Retinal pigment epithelial cell (primary cell): ENCODE measurements around the gene SF3B2.
"Not testable (repeated sequence)": the region's sequence is repeated elsewhere in the genome, so short reads cannot be mapped to it uniquely, and the experiment has no call there.

Experiments used
- DNase-seq: peaks from one replicate; pipeline ENCODE4 v3.0.0-alpha.2; 2010; ENCODE audit warnings: low read depth
- H3K4me3 ChIP-seq: 2 replicates; pipeline ENCODE4 v1.5.1; 2011; ENCODE audit warnings: mild to moderate bottlenecking, low read length, control low read depth, moderate library complexity
- TF ChIP-seq, protein P1 (sequence below): conservative IDR thresholded peaks from 2 replicates; pipeline ENCODE4 v1.5.1; 2011; ENCODE audit warnings: low read depth, low read length, control low read depth, inconsistent platforms

The SF3B2 gene

GRCh38 chr11:66075273-66075672, 23.1 kb downstream of the SF3B2 start:
- no peak overlapping the region for H3K4me3 ChIP-seq
- DNase-seq, result no peak
- TF ChIP-seq, protein P1, sequence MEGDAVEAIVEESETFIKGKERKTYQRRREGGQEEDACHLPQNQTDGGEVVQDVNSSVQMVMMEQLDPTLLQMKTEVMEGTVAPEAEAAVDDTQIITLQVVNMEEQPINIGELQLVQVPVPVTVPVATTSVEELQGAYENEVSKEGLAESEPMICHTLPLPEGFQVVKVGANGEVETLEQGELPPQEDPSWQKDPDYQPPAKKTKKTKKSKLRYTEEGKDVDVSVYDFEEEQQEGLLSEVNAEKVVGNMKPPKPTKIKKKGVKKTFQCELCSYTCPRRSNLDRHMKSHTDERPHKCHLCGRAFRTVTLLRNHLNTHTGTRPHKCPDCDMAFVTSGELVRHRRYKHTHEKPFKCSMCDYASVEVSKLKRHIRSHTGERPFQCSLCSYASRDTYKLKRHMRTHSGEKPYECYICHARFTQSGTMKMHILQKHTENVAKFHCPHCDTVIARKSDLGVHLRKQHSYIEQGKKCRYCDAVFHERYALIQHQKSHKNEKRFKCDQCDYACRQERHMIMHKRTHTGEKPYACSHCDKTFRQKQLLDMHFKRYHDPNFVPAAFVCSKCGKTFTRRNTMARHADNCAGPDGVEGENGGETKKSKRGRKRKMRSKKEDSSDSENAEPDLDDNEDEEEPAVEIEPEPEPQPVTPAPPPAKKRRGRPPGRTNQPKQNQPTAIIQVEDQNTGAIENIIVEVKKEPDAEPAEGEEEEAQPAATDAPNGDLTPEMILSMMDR, result no peak

DNA sequence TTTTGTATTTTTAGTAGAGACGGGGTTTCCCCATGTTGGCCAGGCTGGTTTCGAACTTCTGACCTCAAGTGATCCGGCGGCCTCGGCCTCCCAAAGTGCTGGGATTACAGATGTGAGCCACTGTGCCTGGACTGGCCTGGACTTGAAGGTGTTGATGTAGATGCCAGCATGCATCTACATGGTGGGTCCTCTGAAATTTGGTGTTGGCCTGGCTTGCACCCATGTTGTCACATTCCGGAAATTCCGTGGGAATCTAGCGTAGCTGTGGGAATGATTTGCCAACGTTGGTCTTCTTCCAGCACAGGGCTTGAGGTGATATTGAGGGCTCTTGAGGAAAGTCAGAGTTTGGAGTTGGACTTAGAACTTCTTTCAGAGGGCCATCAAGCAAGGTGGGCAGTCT, 24.4 kb downstream of the SF3B2 start:
- H3K4me3 ChIP-seq, result no peak overlapping the region
- DNase-seq, result no peak
- TF ChIP-seq, protein P1, result no peak

DNA sequence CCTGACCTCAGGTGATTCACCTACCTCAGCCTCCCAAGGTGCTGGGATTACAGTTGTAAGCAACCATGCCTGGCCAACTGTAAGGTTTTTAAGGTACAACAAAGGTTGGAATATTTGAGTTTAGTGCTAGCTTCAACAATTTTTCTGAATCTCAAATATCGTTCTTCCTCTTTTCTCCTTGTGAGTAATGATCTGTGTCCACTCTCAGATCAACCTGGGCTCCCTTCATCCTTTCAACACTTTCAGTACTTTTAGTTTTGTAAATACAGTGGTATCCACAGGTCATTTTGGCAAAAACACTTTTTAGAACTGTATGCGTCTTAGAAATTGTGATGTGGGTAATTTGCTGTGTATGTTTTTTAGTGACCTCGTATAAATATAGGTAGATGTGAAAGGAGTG, 25.8 kb downstream of the SF3B2 start:
- DNase-seq, result no peak
- TF ChIP-seq, protein P1, result no peak
- H3K4me3 ChIP-seq, result no peak overlapping the region

GRCh38 chr11:66078949-66079348, 26.8 kb downstream of the SF3B2 start:
- not testable (repeated sequence) for H3K4me3 ChIP-seq, DNase-seq

DNA sequence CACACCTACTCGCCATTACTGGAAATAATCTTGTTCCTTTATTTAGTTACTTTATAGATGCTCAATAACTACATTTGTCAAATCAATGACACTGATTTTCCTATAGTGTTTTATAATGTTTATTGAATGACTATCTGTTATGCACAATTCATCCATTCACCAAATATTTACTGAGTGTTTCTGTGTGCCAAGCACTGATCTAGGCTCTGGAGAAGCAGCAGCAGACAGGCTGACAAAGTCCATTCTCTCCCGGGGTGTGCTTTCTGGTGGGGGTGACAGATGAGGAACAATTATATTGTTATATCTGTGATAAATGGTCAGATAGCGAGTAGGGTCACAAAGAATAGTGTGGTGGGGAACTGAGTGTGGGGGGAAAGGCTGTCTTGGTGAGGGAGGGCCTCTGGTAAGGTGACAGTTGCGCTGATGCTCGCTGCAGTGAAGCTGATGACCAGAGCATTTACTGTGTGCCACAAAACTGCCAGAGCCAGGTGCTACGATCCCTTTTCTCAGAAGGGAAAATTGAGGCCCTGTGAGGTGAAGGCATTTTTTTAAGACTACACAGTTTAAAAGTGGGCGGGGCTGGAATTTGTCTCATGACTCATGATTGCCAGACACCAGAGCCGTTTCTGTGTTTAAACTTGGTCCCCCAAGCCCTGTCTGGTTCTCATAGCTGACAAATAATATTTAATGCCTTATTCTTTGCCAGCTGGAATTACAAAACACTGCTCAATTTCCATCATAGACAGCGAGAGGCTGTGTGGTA, 28.1 kb downstream of the SF3B2 start:
- TF ChIP-seq, protein P1, result no peak
- no peak overlapping the region for H3K4me3 ChIP-seq
- DNase-seq, result no peak

GRCh38 chr11:66081505-66081904, 29.3 kb downstream of the SF3B2 start:
- TF ChIP-seq, protein P1, result no peak
- H3K4me3 ChIP-seq, result no peak overlapping the region
- no peak for DNase-seq

DNA sequence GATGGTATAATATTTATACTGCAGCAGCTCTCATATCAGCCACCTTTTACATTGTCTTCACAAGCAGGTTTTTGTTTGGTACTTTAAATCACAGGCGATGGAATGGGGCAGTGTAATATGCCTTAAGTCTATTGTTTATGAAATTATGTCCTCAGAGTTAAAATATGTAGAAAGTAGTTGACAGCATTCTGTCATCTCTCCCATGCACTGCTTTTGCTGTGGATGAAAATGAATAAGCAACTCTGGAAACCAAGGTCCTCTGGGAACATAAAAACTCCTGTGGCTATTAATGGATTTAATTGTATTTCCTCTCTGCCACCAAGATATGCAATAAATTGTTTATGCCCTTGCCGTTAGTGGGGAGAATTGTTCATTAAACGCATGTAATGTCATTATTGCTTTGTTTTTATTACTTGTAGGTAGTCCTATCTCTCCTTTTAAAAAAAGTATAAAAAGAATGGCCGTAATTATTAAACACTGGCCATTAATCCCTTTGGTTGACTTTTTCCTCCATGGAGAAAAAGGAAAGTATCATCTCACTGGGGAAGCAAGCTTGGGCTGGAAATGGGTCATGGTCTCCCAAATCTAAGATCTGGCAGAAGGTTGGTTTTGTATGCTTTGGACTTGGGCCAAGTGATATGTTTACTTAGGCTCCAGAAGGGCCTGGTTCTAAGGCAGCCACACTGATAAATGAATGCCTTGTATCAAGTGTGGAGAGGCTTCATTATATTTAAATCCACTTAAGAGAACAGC, 31.0 kb downstream of the SF3B2 start:
- no peak overlapping the region for H3K4me3 ChIP-seq
- TF ChIP-seq, protein P1, result no peak
- DNase-seq, result no peak
